22Rv1 (cell line): ENCODE data around the gene C9orf78.

Experiments
- ZFX ChIP-seq: fragments of 450-650 bp; IDR thresholded peaks from 2 replicates; pipeline ENCODE4 v1.6.1; 2017; ENCODE audit warnings: antibody characterized with exemption, borderline replicate concordance
- TF ChIP-seq, protein P1 (sequence below): fragments of 450-650 bp; IDR thresholded peaks from 2 replicates; pipeline ENCODE4 v1.5.1; 2017; ENCODE audit warnings: mild to moderate bottlenecking

DNA sequence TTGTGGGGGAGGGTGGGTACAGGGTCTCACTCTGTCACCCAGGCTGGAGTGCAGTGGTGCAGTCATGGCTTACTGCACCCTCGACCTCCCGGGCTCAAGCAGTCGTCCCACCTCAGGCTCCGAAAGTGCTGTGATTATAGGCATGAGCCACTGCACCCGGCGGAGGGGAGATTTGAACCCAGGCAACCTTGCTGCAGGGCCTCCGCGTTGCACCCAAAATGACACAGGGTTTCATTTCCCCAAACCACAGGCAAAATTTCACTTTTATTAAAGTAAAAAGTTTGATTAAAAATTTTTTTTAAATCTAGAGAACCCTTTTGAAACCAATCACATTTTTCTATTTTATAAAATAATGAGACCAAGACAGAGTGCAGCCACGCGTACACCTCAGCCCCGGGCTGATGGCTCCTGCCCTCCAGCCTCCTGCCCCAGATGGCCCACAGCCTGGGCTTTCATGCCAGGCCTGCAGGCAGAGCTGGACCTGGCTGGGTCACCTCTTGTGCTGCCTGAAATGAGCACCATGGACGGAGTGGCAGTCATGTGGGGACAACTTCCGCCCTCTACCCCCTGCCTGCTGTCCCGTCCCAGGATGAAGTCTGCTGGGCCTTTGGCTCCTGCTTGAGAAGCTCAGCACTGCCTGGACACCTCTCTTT lies 30.7 kb upstream of the C9orf78 start:
- TF ChIP-seq, protein P1, sequence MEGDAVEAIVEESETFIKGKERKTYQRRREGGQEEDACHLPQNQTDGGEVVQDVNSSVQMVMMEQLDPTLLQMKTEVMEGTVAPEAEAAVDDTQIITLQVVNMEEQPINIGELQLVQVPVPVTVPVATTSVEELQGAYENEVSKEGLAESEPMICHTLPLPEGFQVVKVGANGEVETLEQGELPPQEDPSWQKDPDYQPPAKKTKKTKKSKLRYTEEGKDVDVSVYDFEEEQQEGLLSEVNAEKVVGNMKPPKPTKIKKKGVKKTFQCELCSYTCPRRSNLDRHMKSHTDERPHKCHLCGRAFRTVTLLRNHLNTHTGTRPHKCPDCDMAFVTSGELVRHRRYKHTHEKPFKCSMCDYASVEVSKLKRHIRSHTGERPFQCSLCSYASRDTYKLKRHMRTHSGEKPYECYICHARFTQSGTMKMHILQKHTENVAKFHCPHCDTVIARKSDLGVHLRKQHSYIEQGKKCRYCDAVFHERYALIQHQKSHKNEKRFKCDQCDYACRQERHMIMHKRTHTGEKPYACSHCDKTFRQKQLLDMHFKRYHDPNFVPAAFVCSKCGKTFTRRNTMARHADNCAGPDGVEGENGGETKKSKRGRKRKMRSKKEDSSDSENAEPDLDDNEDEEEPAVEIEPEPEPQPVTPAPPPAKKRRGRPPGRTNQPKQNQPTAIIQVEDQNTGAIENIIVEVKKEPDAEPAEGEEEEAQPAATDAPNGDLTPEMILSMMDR, result no peak
- no peak for TF ChIP-seq ZFX
